ENCODE data around the gene DCANP1. TPM values are rescaled to one million over a fixed set of nuclear protein-coding genes. Genes with fewer than 3 reads are reported as not detected.
A peak's percentile ranks its signal among the peaks of the same experiment; 100 is the strongest.

Gene DCANP1
- total and polyA plus RNA-seq, 2 of the 13 experiments (the other 11 are each of a cell fraction or from before 2014, with no cell fraction given): not detected

DNA sequence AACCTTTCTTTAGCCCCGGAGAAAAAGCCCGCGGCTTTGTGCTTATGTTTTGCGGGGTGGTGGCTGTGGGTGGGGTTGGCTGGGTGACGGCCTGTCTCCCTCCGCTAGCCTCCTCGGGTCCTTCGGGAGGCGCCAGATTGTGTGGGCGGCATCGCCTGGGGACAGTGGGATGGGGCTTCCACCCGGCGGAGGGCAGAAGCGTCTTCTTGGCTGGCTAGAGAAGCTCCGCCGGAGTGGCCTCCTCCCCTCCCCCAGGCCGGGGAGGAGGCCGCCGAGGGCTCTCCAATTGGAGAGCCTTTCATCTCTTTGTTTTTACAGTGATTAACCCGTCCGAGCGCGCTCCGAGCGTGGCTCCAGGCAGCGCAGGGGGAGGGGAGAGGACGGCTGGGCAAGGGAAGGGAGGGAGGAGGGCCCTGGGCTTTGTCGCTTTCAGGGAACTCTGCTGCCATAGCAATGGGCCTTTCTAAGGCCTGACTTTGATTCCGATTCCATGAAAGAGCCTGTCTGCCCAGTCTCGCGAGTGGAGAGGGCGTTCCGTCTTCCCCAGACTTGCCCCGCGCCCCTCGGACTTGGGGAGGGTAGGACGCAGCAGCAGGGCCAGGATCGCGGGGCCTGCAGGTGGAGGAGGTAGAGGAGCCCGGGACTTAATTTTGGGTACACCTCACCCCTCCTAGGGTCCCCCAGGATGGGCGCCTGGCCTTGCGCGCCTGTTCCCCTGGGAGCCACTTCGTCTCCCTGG, 41.7 kb upstream of the DCANP1 start (continued):
- TF ChIP-seq, protein P1, sequence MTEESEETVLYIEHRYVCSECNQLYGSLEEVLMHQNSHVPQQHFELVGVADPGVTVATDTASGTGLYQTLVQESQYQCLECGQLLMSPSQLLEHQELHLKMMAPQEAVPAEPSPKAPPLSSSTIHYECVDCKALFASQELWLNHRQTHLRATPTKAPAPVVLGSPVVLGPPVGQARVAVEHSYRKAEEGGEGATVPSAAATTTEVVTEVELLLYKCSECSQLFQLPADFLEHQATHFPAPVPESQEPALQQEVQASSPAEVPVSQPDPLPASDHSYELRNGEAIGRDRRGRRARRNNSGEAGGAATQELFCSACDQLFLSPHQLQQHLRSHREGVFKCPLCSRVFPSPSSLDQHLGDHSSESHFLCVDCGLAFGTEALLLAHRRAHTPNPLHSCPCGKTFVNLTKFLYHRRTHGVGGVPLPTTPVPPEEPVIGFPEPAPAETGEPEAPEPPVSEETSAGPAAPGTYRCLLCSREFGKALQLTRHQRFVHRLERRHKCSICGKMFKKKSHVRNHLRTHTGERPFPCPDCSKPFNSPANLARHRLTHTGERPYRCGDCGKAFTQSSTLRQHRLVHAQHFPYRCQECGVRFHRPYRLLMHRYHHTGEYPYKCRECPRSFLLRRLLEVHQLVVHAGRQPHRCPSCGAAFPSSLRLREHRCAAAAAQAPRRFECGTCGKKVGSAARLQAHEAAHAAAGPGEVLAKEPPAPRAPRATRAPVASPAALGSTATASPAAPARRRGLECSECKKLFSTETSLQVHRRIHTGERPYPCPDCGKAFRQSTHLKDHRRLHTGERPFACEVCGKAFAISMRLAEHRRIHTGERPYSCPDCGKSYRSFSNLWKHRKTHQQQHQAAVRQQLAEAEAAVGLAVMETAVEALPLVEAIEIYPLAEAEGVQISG (CRISPR knock-in tag; IDR thresholded peaks at IDR 0.05): peak; percentile 58
- no peak for TF ChIP-seq FOXA1 (IDR thresholded peaks at IDR 0.05)
- peak; percentile 44; the same call in 1 of the 2 replicates for TF ChIP-seq FOXA1 (CRISPR knock-in tag; IDR thresholded peaks at IDR 0.05)
- TF ChIP-seq GABPB1 (CRISPR knock-in tag; IDR thresholded peaks at IDR 0.05): 0 out of 2 replicates have a peak, but pooled peaks have one; percentile 38
- peak; percentile 74 for TF ChIP-seq ZNF263 (CRISPR knock-in tag; IDR thresholded peaks at IDR 0.05)
- peak; percentile 34 for TF ChIP-seq PHF8 (CRISPR knock-in tag; IDR thresholded peaks at IDR 0.05)
- TF ChIP-seq, protein P2, sequence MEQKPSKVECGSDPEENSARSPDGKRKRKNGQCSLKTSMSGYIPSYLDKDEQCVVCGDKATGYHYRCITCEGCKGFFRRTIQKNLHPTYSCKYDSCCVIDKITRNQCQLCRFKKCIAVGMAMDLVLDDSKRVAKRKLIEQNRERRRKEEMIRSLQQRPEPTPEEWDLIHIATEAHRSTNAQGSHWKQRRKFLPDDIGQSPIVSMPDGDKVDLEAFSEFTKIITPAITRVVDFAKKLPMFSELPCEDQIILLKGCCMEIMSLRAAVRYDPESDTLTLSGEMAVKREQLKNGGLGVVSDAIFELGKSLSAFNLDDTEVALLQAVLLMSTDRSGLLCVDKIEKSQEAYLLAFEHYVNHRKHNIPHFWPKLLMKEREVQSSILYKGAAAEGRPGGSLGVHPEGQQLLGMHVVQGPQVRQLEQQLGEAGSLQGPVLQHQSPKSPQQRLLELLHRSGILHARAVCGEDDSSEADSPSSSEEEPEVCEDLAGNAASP (CRISPR knock-in tag; IDR thresholded peaks at IDR 0.05; ENCODE audit: borderline replicate concordance): 0 out of 2 replicates have a peak, but pooled peaks have one; percentile 15
- TF ChIP-seq ELF3 (CRISPR knock-in tag; IDR thresholded peaks at IDR 0.05): 0 out of 2 replicates have a peak, but pooled peaks have one; percentile 18
- peak; percentile 23 for TF ChIP-seq SRSF1 (optimal IDR thresholded peaks at IDR 0.05; ENCODE audit: low read depth, low read length)
- TF ChIP-seq ZNF792 (CRISPR knock-in tag; IDR thresholded peaks at IDR 0.05): 0 out of 2 replicates have a peak, but pooled peaks have one; percentile 23
- TF ChIP-seq PCBP1 (IDR thresholded peaks at IDR 0.05; ENCODE audit: borderline replicate concordance, low read depth, low read length): 0 out of 2 replicates have a peak, but pooled peaks have one; percentile 49
- TF ChIP-seq SIX4 (CRISPR knock-in tag; IDR thresholded peaks at IDR 0.05): no peak
- TF ChIP-seq RBFOX2 (IDR thresholded peaks at IDR 0.05; ENCODE audit: low read depth, low read length): peak; percentile 63; the same call in 1 of the 2 replicates
- TF ChIP-seq, protein P3, sequence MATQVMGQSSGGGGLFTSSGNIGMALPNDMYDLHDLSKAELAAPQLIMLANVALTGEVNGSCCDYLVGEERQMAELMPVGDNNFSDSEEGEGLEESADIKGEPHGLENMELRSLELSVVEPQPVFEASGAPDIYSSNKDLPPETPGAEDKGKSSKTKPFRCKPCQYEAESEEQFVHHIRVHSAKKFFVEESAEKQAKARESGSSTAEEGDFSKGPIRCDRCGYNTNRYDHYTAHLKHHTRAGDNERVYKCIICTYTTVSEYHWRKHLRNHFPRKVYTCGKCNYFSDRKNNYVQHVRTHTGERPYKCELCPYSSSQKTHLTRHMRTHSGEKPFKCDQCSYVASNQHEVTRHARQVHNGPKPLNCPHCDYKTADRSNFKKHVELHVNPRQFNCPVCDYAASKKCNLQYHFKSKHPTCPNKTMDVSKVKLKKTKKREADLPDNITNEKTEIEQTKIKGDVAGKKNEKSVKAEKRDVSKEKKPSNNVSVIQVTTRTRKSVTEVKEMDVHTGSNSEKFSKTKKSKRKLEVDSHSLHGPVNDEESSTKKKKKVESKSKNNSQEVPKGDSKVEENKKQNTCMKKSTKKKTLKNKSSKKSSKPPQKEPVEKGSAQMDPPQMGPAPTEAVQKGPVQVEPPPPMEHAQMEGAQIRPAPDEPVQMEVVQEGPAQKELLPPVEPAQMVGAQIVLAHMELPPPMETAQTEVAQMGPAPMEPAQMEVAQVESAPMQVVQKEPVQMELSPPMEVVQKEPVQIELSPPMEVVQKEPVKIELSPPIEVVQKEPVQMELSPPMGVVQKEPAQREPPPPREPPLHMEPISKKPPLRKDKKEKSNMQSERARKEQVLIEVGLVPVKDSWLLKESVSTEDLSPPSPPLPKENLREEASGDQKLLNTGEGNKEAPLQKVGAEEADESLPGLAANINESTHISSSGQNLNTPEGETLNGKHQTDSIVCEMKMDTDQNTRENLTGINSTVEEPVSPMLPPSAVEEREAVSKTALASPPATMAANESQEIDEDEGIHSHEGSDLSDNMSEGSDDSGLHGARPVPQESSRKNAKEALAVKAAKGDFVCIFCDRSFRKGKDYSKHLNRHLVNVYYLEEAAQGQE (IDR thresholded peaks at IDR 0.05; ENCODE audit: borderline replicate concordance in 1 of 2, low read depth in 1 of 2, low read length in 2 of 2): 0 out of 4 replicates have a peak, but pooled peaks of 1 of the 2 experiments have one; percentile 23
- TF ChIP-seq, protein P4, sequence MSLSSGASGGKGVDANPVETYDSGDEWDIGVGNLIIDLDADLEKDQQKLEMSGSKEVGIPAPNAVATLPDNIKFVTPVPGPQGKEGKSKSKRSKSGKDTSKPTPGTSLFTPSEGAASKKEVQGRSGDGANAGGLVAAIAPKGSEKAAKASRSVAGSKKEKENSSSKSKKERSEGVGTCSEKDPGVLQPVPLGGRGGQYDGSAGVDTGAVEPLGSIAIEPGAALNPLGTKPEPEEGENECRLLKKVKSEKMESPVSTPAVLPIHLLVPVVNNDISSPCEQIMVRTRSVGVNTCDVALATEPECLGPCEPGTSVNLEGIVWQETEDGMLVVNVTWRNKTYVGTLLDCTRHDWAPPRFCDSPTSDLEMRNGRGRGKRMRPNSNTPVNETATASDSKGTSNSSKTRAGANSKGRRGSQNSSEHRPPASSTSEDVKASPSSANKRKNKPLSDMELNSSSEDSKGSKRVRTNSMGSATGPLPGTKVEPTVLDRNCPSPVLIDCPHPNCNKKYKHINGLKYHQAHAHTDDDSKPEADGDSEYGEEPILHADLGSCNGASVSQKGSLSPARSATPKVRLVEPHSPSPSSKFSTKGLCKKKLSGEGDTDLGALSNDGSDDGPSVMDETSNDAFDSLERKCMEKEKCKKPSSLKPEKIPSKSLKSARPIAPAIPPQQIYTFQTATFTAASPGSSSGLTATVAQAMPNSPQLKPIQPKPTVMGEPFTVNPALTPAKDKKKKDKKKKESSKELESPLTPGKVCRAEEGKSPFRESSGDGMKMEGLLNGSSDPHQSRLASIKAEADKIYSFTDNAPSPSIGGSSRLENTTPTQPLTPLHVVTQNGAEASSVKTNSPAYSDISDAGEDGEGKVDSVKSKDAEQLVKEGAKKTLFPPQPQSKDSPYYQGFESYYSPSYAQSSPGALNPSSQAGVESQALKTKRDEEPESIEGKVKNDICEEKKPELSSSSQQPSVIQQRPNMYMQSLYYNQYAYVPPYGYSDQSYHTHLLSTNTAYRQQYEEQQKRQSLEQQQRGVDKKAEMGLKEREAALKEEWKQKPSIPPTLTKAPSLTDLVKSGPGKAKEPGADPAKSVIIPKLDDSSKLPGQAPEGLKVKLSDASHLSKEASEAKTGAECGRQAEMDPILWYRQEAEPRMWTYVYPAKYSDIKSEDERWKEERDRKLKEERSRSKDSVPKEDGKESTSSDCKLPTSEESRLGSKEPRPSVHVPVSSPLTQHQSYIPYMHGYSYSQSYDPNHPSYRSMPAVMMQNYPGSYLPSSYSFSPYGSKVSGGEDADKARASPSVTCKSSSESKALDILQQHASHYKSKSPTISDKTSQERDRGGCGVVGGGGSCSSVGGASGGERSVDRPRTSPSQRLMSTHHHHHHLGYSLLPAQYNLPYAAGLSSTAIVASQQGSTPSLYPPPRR (CRISPR knock-in tag; IDR thresholded peaks at IDR 0.05; ENCODE audit: borderline replicate concordance): peak; percentile 53; the same call in 1 of the 2 replicates
- TF ChIP-seq MED13 (CRISPR knock-in tag; IDR thresholded peaks at IDR 0.05): peak; percentile 42; the same call in 1 of the 2 replicates

Data from HepG2 (cell line).